COLO668 (cell line): ENCODE measurements around the gene SRSF2.
"Not testable (repeated sequence)": the region's sequence is repeated elsewhere in the genome, so short reads cannot be mapped to it uniquely, and the experiment has no call there.

Experiments used
- DNase-seq: peaks from one replicate; lab custom pipeline; 2025; ENCODE audit not compliant: unreplicated experiment; lab: John Stamatoyannopoulos, UW

SRSF2 gene

DNA sequence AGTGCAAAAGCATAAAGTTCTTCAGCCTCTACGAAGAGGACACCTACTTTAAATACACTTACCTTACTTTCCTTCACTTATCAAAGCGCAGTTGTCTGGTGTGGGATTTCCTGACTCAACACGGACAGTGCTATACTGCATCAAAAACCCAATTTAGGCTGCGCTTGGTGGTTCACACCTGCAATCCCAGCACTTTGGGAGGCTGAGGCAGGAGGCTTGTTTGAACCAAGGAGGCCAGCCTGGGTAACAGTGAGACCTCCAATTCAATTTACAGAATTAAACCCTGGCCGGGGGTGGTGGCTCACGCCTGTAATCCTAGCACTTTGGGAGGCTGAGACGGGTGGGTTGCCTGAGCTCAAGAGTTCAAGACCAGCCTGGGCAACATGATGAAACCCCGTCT, 14.9 kb downstream of the SRSF2 start:
- no peak for DNase-seq

DNA sequence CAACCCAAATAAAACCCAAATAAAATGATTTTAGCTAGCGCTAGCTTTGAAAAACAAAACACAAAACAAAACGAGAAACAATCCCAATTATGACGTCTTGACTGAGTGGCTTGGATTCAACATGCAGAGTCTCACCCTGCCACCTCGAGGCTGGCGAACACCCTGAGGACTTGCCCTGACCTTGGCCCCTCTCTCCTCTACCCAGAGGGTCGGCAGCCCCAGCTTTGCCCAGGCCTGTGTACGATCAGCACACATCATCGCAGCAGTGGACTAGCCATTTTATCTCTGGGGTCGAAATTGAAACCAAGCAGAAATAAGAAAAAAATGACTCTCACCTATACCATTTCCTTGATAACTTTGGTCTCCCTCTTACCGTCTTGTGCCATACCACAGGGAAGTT, 15.7 kb downstream of the SRSF2 start:
- DNase-seq = no peak

DNA sequence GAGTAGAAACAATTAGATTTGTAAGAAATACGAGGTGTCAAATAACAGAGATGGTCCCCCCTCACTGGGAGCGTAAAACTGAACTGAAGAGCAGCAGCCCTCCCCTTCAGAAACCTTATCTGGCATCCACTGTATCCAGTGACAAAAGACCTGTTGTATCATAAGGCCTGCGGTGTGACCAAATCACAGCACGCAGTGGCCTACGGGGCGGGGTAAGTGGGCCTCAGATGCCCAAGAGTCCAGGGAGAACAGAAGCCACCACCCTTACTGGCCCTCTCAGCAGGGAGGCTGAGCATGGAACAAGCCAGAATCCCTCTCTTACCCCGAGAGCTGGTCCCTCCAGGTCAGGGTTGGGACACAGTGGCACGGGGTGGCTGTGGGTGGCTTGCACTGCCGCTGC, 16.2 kb downstream of the SRSF2 start:
- no peak for DNase-seq

DNA sequence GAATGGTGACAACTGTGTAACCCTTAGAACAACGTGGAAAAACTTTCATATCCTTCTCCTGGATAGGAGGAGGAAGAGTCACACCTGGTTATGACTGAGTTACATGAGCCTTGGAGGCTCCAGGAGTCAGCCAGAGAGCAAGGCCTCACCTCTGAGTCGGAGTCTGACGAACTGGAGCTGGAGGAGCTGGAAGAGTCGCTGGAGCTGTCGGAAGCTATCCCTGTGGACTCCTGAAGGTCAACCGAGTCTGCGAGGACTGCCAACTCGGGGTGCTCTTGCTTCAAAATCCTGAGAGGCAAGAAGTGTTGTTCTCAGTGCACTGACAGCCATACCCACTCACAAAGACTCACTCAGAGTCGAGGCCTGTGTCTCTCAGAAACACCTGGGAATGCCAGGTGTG, 16.9 kb downstream of the SRSF2 start:
- DNase-seq = no peak

DNA sequence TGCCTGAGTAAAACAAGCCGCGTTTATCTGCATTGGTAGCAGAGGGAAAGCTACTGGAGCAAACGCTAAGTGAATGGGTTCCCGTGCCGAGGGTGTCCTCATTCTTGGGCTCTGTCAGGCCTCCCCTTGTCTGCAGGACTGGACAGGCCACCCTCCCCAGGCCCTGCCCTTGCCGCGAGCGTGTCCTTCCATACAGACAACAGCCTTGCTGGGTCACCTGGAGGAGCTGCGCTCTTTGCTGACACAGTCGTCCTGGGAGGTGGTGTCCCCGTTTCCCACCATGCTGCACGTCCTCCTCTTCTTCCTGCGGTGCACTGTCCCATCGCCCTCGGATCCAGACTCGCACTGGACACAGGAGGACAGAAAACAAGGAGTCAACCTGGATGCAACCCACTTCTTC, 18.6 kb downstream of the SRSF2 start:
- DNase-seq = no peak

DNA sequence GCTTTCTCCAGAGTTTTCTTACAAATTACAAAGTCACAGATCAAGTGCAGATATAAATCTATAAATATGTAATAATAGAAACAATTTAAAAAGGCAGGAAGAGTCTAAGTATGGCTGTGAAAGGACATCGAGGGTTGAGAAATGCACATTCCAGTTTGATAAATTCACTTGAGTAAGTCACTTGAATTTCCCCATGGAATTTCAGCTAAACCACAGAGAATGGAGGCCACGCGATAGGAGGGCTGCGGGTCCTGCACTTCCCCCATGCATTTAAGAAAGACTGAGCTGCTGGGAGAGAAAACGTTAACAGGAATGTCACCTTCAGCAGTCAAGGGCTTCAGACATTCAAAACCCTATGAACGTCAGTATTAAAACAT, 20.3 kb downstream of the SRSF2 start:
- DNase-seq = no peak

DNA sequence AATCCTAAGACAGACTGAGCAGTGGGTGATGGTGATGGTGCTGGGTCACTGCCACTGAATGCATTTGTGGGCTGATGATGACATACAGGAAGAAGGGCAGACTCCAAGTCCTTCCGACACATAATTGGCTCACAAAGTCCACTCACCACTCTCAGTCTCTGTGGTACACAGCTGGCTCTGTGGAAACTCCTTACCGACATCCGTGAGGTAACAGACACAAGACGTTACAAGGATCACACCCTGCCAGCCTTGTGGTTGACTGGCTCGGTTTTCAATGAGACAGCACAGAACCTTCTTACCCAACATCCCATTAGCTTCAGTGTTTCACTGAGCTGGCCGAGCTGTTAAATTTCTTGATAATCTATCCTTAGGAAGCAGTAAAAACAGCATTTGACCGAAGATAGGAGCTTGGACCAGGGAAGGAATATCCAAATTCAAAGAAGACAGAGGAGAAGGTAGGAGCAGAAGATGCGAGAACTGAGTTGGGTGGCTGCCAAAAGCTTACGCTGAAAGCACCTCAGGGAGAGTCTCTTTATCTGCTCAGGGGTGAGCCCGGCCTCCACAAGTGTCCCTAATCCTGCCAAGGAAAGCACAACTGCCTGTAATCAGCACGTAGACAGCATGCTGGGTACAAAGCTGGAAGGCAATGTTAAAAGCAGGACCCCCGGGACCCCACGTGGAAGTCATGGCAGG, 20.8 kb downstream of the SRSF2 start:
- no peak for DNase-seq

DNA sequence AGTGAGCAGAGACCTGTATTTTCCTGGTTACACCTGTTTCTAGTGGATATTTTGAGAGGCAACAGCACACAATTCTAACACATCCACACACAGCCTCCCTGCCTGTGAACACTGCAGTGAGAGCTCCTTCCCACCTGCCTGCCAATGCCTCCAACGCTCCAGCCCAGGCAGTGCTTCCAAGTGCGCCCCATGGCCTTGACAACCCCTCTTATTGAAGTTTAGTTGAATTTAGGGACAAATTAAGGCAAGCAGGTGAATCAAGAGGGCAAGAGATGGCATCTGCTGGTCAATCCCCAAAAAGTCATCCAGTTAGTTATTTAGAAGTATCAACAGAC, 21.7 kb downstream of the SRSF2 start:
- DNase-seq = no peak

DNA sequence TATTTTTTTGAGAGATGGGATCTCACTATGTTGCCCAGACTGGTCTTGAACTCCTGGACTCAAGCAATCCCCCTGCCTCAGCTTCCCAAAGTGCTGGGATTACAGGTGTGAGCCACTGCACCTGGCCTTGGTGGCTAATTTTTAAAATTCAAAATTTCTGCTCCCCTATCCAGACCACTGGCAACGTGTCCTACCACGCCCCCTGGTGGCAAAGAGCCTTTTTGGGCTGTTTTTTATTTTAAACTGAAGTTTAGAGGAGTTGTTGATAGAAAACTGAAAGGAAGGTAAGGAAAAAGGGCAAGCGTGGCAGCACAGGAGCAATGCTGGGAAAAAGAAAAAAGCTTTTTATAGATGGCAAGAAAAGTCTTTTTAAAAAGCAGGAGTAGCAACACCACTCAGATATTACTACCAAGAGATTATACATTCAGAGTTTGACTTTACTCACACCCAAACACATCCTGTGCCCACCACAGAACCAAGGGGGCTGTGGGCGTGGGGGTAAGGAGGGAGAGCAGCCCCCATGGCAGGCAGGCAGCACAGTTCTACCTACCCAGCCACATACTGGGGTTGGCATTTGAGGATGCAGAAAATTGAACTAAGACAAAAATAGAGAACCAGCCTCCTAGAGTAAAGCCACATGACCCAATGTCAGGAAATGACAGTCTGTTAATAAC, 22.2 kb downstream of the SRSF2 start:
- DNase-seq = peak; percentile 8

DNA sequence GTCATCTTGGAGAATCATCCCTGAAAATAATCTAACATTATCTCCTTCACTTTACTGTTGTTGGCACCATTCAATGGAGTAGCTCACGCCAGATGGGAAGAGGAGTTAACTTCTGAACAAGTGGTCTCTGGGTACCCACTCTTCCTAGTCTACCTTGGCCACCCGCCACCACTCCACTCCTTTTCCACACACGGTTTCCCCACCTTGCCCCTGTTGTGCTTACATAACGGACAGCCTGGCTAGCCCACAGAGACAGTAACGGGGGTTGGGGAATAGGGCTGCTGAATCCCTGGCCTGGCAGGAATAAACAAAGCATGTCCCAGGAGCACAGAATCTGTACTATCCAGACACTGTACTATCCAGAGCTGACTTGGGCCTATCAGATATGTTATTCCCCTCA, 22.8 kb downstream of the SRSF2 start:
- no peak for DNase-seq

DNA sequence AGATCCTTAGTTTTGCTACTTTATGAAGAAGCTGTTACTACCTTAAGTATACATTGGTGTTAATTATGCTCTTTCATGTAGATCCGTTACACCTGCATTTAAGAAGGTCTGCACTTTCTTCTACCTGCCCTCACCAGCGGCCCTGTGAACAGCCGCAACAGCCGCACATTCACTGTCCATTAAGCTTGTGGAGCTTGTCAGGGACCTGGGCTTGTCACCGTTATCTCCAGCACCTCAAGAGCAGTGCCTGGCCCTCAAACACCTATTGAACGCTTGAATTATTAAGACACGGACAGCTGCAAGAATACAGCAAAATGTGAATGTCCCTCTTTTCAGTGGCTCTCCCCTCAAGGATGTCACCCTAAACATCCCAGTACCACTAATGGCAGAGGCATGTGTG, 23.4 kb downstream of the SRSF2 start:
- DNase-seq = no peak

DNA sequence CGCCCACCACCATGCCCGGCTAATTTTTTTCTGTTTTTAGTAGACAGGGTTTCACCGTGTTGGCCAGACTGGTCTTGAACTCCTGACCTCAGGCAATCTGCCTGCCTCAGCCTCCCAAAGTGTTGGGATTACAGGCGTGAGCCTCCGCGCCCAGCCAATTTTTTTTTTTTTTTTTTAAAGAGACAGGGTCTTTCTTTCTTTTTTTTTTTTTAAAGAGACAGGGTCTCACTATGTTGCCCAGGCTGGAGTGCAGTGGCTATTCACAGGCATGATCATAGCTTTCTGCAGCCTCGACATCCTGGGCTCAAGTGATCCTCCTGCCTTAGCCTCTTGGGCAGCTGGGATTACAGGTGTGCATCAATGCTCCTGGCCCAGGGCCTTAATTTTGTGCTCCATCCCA, 24.8 kb downstream of the SRSF2 start:
- not testable (repeated sequence) for DNase-seq

DNA sequence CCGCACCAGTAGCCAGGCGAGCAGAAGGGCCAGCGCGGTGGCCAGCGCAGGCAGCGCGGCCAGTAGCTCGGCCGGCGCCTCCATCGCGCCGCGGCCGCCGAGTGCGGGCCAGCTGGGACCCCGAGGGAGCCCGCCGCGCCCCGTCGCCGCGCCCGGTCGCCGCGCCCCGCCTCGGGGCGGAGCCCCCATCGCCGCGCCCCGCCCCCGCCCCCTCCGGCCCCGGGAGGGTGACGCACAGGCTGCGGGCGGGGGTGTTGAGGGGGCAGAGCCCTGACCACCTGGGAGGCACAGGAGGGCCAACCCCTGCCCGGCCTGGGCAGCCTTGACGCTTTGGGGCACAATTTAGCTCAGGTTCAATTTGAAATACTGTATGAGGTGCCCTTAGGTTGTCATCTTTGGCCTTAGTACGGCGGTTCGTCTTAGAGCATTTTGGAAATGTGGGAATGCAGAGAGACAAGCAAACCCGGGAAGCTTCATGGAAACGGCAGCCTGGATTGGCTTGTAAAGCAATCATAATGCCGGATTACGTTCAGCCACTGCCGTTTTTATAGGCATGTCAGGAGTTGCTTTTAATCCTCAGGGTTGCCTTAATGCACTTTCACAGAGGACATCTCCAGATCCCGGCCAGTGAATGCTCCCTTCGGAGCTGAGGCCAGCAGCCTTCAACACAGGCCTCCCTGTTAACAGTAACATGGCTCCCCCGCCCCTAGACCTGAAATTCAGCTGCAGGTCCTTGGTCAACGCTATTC, 26.1 kb downstream of the SRSF2 start, which contains the start of gene MXRA7:
Gene MXRA7, minus strand, starts transcription at position 103 of the 749 bp plus-strand sequence. Its CDS starts 19 bp downstream, at position 84.
- peak; percentile 28 for DNase-seq

DNA sequence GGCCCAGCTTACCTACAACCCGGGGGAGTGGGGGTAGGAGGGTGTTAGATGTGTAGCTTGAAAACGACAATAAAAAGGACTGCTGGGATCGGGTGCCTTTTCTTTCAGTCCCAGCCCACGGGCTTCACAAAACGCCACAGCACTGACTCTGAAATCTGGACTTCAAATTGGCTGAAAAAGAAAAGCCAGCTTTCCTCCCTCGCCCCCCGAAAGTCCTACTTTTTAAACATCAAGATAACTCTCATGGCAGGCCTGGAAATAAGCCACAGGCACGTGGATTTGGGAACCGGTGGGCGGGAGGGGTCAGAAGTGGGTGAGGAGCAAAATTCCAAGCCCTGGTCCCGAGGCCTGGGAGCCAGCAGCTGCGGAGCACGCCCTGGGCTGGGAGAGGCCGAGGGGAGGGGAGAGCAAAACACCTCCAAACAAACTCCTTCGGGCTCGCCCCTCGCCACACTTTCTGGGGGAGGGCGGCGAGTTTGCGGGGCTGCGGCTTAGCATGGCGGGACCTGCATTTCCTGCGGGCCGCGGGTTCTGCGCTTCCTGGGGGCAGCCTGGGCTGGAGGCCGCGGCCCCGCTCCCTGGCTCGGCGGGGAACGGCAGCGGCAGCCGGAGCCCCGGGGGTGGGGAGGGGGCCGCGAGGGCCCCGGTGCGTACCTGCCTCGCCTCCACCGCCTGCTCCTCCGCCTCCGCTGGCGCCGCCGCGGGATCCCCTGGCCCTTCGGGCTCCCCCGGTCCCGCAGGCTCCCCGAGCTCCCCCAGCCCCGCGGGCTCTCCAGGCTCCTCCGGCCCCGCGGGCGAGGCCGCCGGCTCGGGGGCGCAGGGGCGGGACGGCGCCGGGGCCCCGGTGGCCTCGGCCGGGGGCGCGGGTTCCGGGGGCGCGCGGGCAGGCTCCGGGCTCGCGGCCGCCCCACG, 26.9 kb downstream of the SRSF2 start:
- DNase-seq = not testable (repeated sequence)

DNA sequence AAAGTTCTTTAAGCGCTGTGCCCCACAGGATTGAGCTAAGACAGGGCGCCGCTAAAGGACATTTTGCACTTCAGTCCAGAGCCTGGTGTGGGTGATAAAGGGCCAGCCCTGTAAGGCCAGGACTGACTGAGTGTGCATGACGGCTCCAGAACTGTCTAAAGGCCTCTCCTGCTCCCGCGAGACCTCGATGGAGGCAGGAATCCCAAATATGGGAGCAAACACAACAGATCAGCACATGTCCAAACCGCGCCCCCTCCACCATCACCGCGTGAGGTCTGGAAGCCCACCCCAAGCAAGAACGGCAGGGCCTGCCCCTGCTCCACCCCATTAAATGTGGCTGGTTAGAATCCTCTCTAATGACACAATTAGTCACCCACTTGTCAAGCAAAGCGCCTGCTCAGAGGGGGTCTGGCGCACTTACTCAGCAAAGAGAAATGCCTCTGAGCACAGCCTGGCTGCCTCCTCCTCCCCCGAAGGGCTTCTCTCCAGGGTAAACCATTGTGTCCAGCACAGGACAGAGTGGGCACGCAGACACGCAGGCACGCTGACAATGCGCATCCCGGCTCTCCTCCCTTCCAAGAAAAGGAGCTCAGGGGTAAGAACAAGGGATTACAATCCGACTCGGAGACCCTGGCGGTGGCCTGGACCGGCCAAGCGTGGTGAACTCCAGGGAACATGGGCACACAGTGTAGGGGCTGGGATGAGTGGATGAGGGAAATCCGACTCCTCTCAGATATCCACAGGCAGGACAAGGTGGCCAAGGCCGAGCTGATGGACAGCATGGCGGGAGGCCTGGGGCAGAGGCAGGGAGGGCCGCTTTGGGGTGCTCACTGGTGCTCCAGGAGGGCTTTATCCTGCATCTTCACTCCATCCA, 27.8 kb downstream of the SRSF2 start:
- no peak for DNase-seq

DNA sequence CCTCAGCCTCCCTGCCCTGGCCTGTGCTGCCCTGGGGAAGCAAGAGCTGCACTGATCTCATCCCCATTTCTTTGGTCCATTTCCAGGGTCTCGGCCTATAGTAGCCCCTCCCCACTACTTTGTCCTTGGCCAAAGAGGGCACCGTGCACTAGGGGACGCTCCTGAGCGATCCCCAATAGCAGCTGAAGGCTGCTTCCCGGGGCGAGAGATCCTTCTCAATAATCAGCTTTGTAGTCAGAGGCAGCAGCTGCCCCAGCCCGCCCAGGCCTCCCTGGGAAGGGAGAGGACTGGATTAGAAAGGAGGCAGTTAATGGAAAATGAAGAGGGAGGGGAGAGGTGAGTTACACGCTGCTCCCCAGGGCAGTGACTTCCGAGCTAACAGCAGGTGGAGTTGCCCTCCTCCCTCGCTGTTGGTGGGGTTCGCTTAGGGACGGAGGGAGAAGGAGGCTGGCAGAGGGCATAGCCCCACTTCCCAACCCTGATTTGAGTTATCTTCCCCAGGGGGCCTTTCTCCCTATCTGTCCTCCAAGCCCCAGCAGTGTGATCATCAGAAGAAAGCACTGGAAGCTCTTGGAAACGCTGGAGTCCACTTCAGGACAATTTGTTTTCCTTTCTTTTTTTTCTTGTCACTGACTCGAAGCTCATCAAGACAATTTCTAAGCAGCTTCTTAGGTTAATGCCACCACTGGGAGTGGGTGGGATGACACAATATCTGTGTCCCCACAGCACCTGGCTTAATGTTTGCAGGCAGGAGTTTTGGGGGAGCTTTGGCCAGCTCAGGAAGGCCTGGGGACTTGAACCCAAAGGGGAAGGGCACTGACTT, 28.9 kb downstream of the SRSF2 start:
- no peak for DNase-seq

DNA sequence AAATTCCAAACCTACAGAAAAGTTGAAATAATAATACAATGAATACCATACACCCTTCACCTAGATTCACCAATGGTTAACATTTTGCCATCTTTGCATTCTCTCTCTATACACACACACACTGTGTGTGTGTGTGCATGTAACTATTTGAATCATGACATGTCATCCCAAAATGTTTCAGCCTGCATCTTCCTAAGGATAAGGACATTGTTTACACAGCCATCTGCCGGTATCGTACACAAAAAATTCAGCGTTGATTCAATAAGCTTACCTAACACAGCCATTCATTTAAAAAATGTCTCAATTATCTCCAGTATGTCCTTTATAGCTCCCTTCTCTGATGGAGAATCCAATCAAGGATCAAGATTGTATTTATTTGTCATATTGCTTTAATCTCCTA, 30.3 kb downstream of the SRSF2 start:
- no peak for DNase-seq

DNA sequence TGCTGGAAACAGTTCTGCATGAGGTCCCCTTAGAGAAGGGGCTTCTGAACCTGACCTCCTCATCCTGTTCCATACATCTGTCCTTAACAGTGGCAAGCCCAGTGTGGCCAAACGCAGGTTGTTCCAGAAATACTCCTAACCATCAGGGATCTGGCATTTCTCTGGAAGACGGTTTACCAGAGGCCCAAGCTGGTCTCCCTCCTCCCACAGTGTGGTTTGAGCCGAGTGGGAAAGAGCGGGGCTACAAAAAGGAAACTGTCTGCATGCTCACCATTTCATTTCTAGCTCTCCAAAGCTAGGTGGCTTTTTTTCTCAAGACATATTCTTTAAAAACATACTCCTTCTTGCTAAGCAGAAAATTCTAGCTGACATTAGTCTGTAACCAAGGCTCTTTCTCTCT, 32.3 kb downstream of the SRSF2 start:
- no peak for DNase-seq

DNA sequence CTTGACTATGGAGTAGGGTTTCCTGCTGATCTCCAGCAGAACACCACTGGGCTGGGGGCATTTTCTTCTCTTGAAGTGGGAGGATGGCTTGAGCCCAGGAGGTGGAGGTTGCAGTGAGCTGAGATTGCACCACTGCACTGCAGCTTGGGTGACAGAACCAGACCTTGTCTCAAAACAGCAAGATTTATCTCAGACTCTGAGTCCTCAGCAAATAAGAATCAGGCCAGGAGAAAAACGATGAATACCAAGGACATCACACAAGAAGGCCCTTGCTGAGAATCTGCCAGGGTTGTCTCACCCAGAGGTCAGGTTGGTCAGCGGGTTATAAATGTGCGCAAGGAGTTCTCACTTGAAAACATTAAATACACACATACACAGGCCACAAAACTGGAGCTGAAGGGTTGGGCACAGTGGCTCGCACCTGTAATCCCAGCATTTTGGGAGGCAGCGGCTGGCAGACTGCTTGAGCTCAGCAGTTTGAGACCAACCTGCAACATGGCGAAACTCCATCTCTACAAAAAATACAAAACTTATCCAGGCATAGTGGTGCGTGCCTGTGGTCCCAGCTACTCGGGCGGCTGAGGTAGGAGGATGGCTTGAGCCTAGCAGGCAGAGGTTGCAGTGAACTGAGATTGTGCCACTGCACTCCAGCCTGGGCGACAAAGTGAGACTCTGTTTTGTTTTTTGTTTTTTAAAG, 34.0 kb downstream of the SRSF2 start:
- no peak for DNase-seq
